ENCODE results near the gene ZNF684.

The ZNF684 gene

GRCh38 chr1:40530735-40531380, 579 bp upstream of the ZNF684 start:
- peak; percentile 41 for DNase-seq (ENCODE audit: low read depth)
- TF ChIP-seq, protein P1, sequence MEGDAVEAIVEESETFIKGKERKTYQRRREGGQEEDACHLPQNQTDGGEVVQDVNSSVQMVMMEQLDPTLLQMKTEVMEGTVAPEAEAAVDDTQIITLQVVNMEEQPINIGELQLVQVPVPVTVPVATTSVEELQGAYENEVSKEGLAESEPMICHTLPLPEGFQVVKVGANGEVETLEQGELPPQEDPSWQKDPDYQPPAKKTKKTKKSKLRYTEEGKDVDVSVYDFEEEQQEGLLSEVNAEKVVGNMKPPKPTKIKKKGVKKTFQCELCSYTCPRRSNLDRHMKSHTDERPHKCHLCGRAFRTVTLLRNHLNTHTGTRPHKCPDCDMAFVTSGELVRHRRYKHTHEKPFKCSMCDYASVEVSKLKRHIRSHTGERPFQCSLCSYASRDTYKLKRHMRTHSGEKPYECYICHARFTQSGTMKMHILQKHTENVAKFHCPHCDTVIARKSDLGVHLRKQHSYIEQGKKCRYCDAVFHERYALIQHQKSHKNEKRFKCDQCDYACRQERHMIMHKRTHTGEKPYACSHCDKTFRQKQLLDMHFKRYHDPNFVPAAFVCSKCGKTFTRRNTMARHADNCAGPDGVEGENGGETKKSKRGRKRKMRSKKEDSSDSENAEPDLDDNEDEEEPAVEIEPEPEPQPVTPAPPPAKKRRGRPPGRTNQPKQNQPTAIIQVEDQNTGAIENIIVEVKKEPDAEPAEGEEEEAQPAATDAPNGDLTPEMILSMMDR (conservative IDR thresholded peaks at IDR 0.05; ENCODE audit: control insufficient read depth, insufficient read depth, low read depth, low read length): no peak
- H3K4me3 ChIP-seq (ENCODE audit: control insufficient read depth, low read depth, low read length): peak overlapping the region; percentile 91

DNA sequence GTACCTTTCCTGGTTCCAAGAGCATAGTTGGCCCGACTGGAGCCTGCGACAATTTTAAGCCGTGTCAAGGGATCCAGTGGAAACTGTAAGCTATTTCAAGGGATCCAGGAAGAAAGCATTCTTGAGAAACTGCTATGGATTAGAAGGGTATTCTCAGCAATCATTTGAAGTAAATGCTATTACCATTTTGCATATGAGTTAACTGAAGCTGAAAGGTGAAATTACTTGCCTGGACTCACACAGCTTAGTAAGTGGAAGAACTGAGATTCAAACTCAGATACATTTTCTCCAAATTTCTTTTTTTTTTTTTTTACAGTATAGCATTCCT, 589 bp downstream of the ZNF684 start:
- peak overlapping the region; percentile 91 for H3K4me3 ChIP-seq (ENCODE audit: control insufficient read depth, low read depth, low read length)
- TF ChIP-seq, protein P1 (conservative IDR thresholded peaks at IDR 0.05; ENCODE audit: control insufficient read depth, insufficient read depth, low read depth, low read length): no peak
- DNase-seq (ENCODE audit: low read depth): no peak

- no peak overlapping the region for H3K4me3 ChIP-seq (ENCODE audit: control insufficient read depth, low read depth, low read length)
- TF ChIP-seq, protein P1 (conservative IDR thresholded peaks at IDR 0.05; ENCODE audit: control insufficient read depth, insufficient read depth, low read depth, low read length): peak; percentile 79
- peak; percentile 58 for DNase-seq (ENCODE audit: low read depth)
Observed at GRCh38 chr1:40532844-40533424, 1.5 kb downstream of the ZNF684 start.

GRCh38 chr1:40534589-40534988, 3.2 kb downstream of the ZNF684 start:
- no peak for DNase-seq (ENCODE audit: low read depth)
- no peak overlapping the region for H3K4me3 ChIP-seq (ENCODE audit: control insufficient read depth, low read depth, low read length)
- TF ChIP-seq, protein P1 (conservative IDR thresholded peaks at IDR 0.05; ENCODE audit: control insufficient read depth, insufficient read depth, low read depth, low read length): no peak

DNA sequence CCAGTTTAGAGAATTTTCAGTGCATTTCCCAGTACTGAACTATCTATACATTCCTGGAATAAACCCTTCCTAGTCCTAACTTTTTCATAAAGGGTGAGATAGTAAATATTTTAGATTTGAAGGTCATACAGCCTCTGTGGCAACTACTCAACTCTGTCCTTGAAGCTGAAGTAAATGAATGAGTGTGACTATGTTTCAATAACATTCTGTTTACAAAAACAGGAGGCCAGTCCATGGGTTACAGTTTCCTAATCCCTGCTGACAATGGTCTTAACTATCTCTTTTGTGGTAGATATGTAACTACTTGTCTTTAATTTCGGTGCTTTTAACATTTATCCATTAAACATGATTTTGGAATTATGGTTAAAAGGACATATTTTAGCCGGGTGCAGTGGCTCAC, 4.3 kb downstream of the ZNF684 start:
- TF ChIP-seq, protein P1 (conservative IDR thresholded peaks at IDR 0.05; ENCODE audit: control insufficient read depth, insufficient read depth, low read depth, low read length): no peak
- no peak for DNase-seq (ENCODE audit: low read depth)
- no peak overlapping the region for H3K4me3 ChIP-seq (ENCODE audit: control insufficient read depth, low read depth, low read length)

GRCh38 chr1:40539338-40539737, 7.9 kb downstream of the ZNF684 start:
- DNase-seq (ENCODE audit: low read depth): no peak
- no peak overlapping the region for H3K4me3 ChIP-seq (ENCODE audit: control insufficient read depth, low read depth, low read length)
- TF ChIP-seq, protein P1 (conservative IDR thresholded peaks at IDR 0.05; ENCODE audit: control insufficient read depth, insufficient read depth, low read depth, low read length): no peak
